HepG2 (cell line): ENCODE results near the gene IMPDH1. TPM values are rescaled to one million over a fixed set of nuclear protein-coding genes. Genes with fewer than 3 reads are reported as not detected.

Source experiments
- BRD4 ChIP-seq: sonication (generic); formaldehyde crosslinking; IDR thresholded peaks from 2 replicates; pipeline ENCODE4 v1.4.0; 2020; ENCODE audit warnings: missing genetic modification reagents
- HNRNPUL1 ChIP-seq: fragments of 200-400 bp; formaldehyde crosslinking; IDR thresholded peaks from 2 replicates; pipeline ENCODE4 v1.6.1; 2017; ENCODE audit warnings: low read depth, mild to moderate bottlenecking, low read length, moderate library complexity
- IRX3 ChIP-seq: sonication (generic); formaldehyde crosslinking; IDR thresholded peaks from 2 replicates; pipeline ENCODE4 v1.8.1; 2023; ENCODE audit warnings: mild to moderate bottlenecking, low read depth, missing genetic modification reagents, borderline replicate concordance
- MATR3 ChIP-seq: sonication (generic); formaldehyde crosslinking; IDR thresholded peaks from 2 replicates; pipeline ENCODE4 v1.4.0; 2020; ENCODE audit warnings: missing genetic modification reagents
- NRL ChIP-seq: sonication (generic); formaldehyde crosslinking; IDR thresholded peaks from 2 replicates; pipeline ENCODE4 v1.5.0; 2020; ENCODE audit warnings: missing genetic modification reagents, mild to moderate bottlenecking, moderate library complexity, borderline replicate concordance
- SMARCE1 ChIP-seq: fragments of 450-650 bp; IDR thresholded peaks from 2 replicates; pipeline ENCODE4 v1.6.1; 2017; ENCODE audit warnings: borderline replicate concordance
- THAP11 ChIP-seq: IDR thresholded peaks from 2 replicates; pipeline ENCODE4 v1.6.1; 2016; ENCODE audit warnings: missing biosample characterization, missing genetic modification reagents
- TRIM24 ChIP-seq: sonication (generic); formaldehyde crosslinking; IDR thresholded peaks from 2 replicates; pipeline ENCODE4 v1.8.0; 2022; ENCODE audit warnings: mild to moderate bottlenecking, missing genetic modification reagents
- YY1 ChIP-seq: IDR thresholded peaks from 2 replicates; pipeline ENCODE4 v1.6.1; 2011; ENCODE audit warnings: low read length, low read depth, moderate library complexity, mild to moderate bottlenecking; ENCODE audit not compliant: insufficient read depth, insufficient replicate concordance
- ZFX ChIP-seq: sonication (generic); formaldehyde crosslinking; IDR thresholded peaks from 2 replicates; pipeline ENCODE4 v1.4.0; 2020; ENCODE audit warnings: mild to moderate bottlenecking, low read depth, missing genetic modification reagents, moderate library complexity
- ZFY ChIP-seq: sonication (generic); formaldehyde crosslinking; IDR thresholded peaks from 2 replicates; pipeline ENCODE4 v1.4.0; 2020; ENCODE audit warnings: missing genetic modification reagents
- ZKSCAN5 ChIP-seq: sonication (generic); formaldehyde crosslinking; IDR thresholded peaks from 2 replicates; pipeline ENCODE4 v1.5.1; 2020; ENCODE audit warnings: mild to moderate bottlenecking, missing genetic modification reagents
- ZNF136 ChIP-seq: sonication (generic); formaldehyde crosslinking; IDR thresholded peaks from 2 replicates; pipeline ENCODE4 v1.8.1; 2022; ENCODE audit warnings: low read depth, mild to moderate bottlenecking, moderate library complexity, missing genetic modification reagents
- ZNF230 ChIP-seq: sonication (generic); formaldehyde crosslinking; IDR thresholded peaks from 2 replicates; pipeline ENCODE4 v1.4.0; 2020; ENCODE audit warnings: mild to moderate bottlenecking, missing genetic modification reagents
- ZNF24 ChIP-seq: fragments of 450-650 bp; IDR thresholded peaks from 2 replicates; pipeline ENCODE4 v1.6.1; 2017; ENCODE audit warnings: antibody characterized with exemption, mild to moderate bottlenecking
- ZNF350 ChIP-seq: sonication (generic); formaldehyde crosslinking; IDR thresholded peaks from 2 replicates; pipeline ENCODE4 v1.4.0; 2020; ENCODE audit warnings: mild to moderate bottlenecking, low read depth, missing genetic modification reagents, borderline replicate concordance
- ZNF547 ChIP-seq: sonication (generic); formaldehyde crosslinking; IDR thresholded peaks from 2 replicates; pipeline ENCODE4 v1.5.1; 2020; ENCODE audit warnings: mild to moderate bottlenecking, missing genetic modification reagents
- ZNF569 ChIP-seq: sonication (generic); formaldehyde crosslinking; IDR thresholded peaks from 2 replicates; pipeline ENCODE4 v1.5.0; 2020; ENCODE audit warnings: mild to moderate bottlenecking, missing genetic modification reagents, moderate library complexity, borderline replicate concordance
- ZNF614 ChIP-seq: IDR thresholded peaks from 2 replicates; pipeline ENCODE4 v1.6.1; 2018; ENCODE audit warnings: missing biosample characterization, missing genetic modification reagents, inconsistent platforms, borderline replicate concordance
- ZNF670 ChIP-seq: sonication (generic); formaldehyde crosslinking; IDR thresholded peaks from 2 replicates; pipeline ENCODE4 v1.8.0; 2022; ENCODE audit warnings: mild to moderate bottlenecking, missing genetic modification reagents, borderline replicate concordance
- ZNF75D ChIP-seq: sonication (generic); formaldehyde crosslinking; IDR thresholded peaks from 2 replicates; pipeline ENCODE4 v1.8.1; 2023; ENCODE audit warnings: missing genetic modification reagents, mild to moderate bottlenecking, borderline replicate concordance
- ZNF761 ChIP-seq: sonication (generic); formaldehyde crosslinking; conservative IDR thresholded peaks from 2 replicates; pipeline ENCODE4 v1.4.0; 2020; ENCODE audit warnings: mild to moderate bottlenecking, missing genetic modification reagents
- polyA plus RNA-seq, 8 experiments: library from polyadenylated mRNA; depleted of rRNA in 3 of 8; stranded (reverse) in 7 of 8; unstranded in 1 of 8; fragments of >200 nt; fragmentation: Illumina TruSeq in 4 of 8; extraction: Trizol in 4 of 8; gene quantifications; 2 replicates each; pipeline versions ENCODE4 v1.2.1 to v1.2.3, GENCODE V29; 2011 to 2016; ENCODE audit warnings: low read depth in 4 of 8, missing spikeins in 1 of 8, mixed read lengths in 1 of 8; ENCODE audit not compliant: insufficient read depth in 1 of 8
- total RNA-seq, 5 experiments: library from RNA; depleted of rRNA; stranded (reverse); fragments of >200 nt; fragmentation: Illumina TruSeq; extraction: Trizol; gene quantifications; 2 replicates each; pipeline ENCODE4 v1.2.3, GENCODE V29; 2016; ENCODE audit warnings: low read depth in 1 of 5
- TF ChIP-seq, protein P1 (sequence below): sonication (generic); formaldehyde crosslinking; IDR thresholded peaks from 2 replicates; pipeline ENCODE4 v1.5.0; 2020; ENCODE audit warnings: mild to moderate bottlenecking, missing genetic modification reagents, moderate library complexity
- TF ChIP-seq, protein P2 (sequence below): sonication (generic); formaldehyde crosslinking; IDR thresholded peaks from 2 replicates; pipeline ENCODE4 v1.5.1; 2020; ENCODE audit warnings: missing genetic modification reagents, mild to moderate bottlenecking, borderline replicate concordance
- TF ChIP-seq, protein P3 (sequence below): IDR thresholded peaks from 2 replicates; pipeline ENCODE4 v1.6.1; 2016; ENCODE audit warnings: missing biosample characterization, missing genetic modification reagents, low read depth

Gene IMPDH1
- total and polyA plus RNA-seq, 2 of the 13 experiments (the other 11 are each of a cell fraction or from before 2014, with no cell fraction given): 22.8 to 34.0 TPM

DNA sequence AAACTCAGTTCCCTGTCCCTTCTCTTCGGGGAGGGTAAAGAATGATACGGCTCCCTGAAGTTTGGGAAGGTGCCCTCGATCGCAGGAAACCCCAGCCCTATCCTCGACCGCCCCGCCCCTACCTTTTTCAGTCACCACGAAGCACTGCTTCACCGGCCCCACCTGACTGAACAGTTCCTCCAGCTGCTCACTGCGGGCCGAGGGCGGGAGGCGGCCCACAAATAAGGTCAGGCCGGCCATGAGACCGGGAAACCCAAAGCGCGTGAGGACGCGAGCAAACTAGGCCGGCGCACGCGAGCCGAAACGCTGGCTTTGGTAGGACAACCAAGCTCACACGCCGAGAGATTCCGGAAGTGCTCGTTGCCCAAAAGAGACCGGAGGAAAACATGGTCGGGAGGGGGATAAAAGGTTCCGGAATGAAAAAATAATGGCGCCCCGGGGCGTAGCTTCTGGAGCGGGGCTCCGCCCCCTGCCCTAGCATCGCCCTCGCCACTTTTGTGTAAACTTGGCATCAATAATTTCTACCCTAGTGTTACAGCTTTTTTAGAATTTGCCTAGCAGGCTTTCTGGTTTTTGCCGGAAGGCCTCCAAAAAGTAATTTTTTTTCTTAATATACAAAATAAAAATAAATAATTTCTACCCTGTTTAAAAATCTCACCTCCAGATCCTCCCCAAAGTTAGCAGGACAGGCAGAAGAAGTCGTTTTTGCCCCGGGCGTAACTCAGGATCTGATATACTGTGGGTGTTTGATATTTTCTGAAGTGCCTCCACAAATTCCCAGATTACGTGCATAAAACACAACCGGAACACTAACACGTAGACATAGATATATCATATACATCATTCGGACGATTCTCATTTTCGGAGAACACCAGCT, 66.0 kb downstream of the IMPDH1 start, which contains the start of gene RBM28 (continued):
- TF ChIP-seq HNRNPUL1: no peak
- peak; percentile 99 for TF ChIP-seq NRL (CRISPR knock-in tag)
- TF ChIP-seq ZNF547 (CRISPR knock-in tag): peak; percentile 100
- TF ChIP-seq ZNF24: peak; percentile 82
- no peak for TF ChIP-seq ZNF569 (CRISPR knock-in tag)
- TF ChIP-seq ZNF614 (CRISPR knock-in tag): peak; percentile 99
- peak; percentile 72; the same call in 1 of the 2 replicates for TF ChIP-seq ZNF75D
- peak; percentile 95 for TF ChIP-seq YY1
- peak; percentile 98 for TF ChIP-seq ZFY (CRISPR knock-in tag)
- TF ChIP-seq THAP11: peak; percentile 95
- TF ChIP-seq, protein P1, sequence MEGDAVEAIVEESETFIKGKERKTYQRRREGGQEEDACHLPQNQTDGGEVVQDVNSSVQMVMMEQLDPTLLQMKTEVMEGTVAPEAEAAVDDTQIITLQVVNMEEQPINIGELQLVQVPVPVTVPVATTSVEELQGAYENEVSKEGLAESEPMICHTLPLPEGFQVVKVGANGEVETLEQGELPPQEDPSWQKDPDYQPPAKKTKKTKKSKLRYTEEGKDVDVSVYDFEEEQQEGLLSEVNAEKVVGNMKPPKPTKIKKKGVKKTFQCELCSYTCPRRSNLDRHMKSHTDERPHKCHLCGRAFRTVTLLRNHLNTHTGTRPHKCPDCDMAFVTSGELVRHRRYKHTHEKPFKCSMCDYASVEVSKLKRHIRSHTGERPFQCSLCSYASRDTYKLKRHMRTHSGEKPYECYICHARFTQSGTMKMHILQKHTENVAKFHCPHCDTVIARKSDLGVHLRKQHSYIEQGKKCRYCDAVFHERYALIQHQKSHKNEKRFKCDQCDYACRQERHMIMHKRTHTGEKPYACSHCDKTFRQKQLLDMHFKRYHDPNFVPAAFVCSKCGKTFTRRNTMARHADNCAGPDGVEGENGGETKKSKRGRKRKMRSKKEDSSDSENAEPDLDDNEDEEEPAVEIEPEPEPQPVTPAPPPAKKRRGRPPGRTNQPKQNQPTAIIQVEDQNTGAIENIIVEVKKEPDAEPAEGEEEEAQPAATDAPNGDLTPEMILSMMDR (CRISPR knock-in tag): 0 out of 2 replicates have a peak, but pooled peaks have one; percentile 21
- TF ChIP-seq, protein P2, sequence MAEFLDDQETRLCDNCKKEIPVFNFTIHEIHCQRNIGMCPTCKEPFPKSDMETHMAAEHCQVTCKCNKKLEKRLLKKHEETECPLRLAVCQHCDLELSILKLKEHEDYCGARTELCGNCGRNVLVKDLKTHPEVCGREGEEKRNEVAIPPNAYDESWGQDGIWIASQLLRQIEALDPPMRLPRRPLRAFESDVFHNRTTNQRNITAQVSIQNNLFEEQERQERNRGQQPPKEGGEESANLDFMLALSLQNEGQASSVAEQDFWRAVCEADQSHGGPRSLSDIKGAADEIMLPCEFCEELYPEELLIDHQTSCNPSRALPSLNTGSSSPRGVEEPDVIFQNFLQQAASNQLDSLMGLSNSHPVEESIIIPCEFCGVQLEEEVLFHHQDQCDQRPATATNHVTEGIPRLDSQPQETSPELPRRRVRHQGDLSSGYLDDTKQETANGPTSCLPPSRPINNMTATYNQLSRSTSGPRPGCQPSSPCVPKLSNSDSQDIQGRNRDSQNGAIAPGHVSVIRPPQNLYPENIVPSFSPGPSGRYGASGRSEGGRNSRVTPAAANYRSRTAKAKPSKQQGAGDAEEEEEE (CRISPR knock-in tag): 0 out of 2 replicates have a peak, but pooled peaks have one; percentile 40
- TF ChIP-seq ZNF761 (CRISPR knock-in tag): peak; percentile 94
- TF ChIP-seq ZNF230 (CRISPR knock-in tag): peak; percentile 98
- peak; percentile 100 for TF ChIP-seq IRX3 (CRISPR knock-in tag)
- peak; percentile 99 for TF ChIP-seq ZNF350 (CRISPR knock-in tag)
- peak; percentile 99 for TF ChIP-seq ZNF136 (CRISPR knock-in tag)
- no peak for TF ChIP-seq TRIM24 (CRISPR knock-in tag)
- TF ChIP-seq ZKSCAN5: no peak
- TF ChIP-seq ZNF670 (CRISPR knock-in tag): peak; percentile 100
- peak; percentile 90; the same call in 1 of the 2 replicates for TF ChIP-seq BRD4
- TF ChIP-seq SMARCE1: no peak
- TF ChIP-seq ZFX (CRISPR knock-in tag): peak; percentile 99
- TF ChIP-seq MATR3 (CRISPR knock-in tag): no peak
- TF ChIP-seq, protein P3, sequence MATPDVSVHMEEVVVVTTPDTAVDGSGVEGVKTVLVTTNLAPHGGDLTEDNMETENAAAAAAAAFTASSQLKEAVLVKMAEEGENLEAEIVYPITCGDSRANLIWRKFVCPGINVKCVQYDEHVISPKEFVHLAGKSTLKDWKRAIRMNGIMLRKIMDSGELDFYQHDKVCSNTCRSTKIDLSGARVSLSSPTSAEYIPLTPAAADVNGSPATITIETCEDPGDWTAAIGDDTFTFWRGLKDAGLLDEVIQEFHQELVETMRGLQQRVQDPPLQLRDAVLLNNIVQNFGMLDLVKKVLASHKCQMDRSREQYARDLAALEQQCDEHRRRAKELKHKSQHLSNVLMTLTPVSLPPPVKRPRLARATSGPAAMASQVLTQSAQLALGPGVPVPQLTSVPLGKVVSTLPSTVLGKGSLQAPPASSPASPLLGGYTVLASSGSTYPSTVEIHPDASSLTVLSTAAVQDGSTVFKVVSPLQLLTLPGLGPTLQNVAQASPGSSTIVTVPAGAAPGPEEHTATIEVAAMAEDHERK (CRISPR knock-in tag): peak; percentile 63; the same call in 1 of the 2 replicates
